Astrocyte (in vitro differentiated cells and primary cell): ENCODE data around the gene ATXN7L1. TPM values are rescaled to one million over a fixed set of nuclear protein-coding genes. Genes with fewer than 3 reads are reported as not detected.

Experiments
- DNase-seq: peaks from one replicate; pipeline ENCODE4 v3.0.0-alpha.2; 2010; ENCODE audit warnings: low read depth
- FAIRE-seq: peaks from 2 replicates; lab custom pipeline; 2011; peaks lifted over from hg19 to GRCh38; lab: Jason Lieb, UNC
- H2AFZ ChIP-seq: 2 replicates; pipeline ENCODE4 v1.6.0; 2012; ENCODE audit warnings: low read depth, low read length, inconsistent platforms
- H3K27ac ChIP-seq: 2 replicates; pipeline ENCODE4 v1.5.1; 2011; ENCODE audit warnings: low read depth, low read length, inconsistent platforms
- H3K27me3 ChIP-seq: 2 replicates; pipeline ENCODE4 v1.6.0; 2011; ENCODE audit warnings: low read length, inconsistent platforms; ENCODE audit not compliant: insufficient read depth
- H3K36me3 ChIP-seq: 2 replicates; pipeline ENCODE4 v1.5.1; 2011; ENCODE audit warnings: low read length, inconsistent platforms; ENCODE audit not compliant: insufficient read depth
- H3K4me1 ChIP-seq: 2 replicates; pipeline ENCODE4 v1.5.1; 2011; ENCODE audit warnings: low read length, inconsistent platforms; ENCODE audit not compliant: insufficient read depth
- H3K4me2 ChIP-seq: 2 replicates; pipeline ENCODE4 v1.6.0; 2012; ENCODE audit warnings: low read length, inconsistent platforms
- H3K4me3 ChIP-seq: 2 replicates; pipeline ENCODE4 v1.5.1; 2011; ENCODE audit warnings: low read depth, mild to moderate bottlenecking, low read length, inconsistent platforms; ENCODE audit not compliant: insufficient read depth
- H3K79me2 ChIP-seq: 2 replicates; pipeline ENCODE4 v1.6.0; 2012; ENCODE audit warnings: mild to moderate bottlenecking, low read length, inconsistent platforms; ENCODE audit not compliant: insufficient read depth
- H3K9ac ChIP-seq: 2 replicates; pipeline ENCODE4 v1.6.0; 2012; ENCODE audit warnings: mild to moderate bottlenecking, low read length, inconsistent platforms
- H3K9me3 ChIP-seq: 2 replicates; pipeline ENCODE4 v1.5.1; 2012; ENCODE audit warnings: low read depth, mild to moderate bottlenecking, low read length, inconsistent platforms; ENCODE audit not compliant: insufficient read depth
- H4K20me1 ChIP-seq: 2 replicates; pipeline ENCODE4 v1.6.0; 2012; ENCODE audit warnings: low read length, inconsistent platforms; ENCODE audit not compliant: insufficient read depth
- H3K27ac Mint-ChIP-seq: one replicate; pipeline ENCODE4 v1.8.0; 2021; ENCODE audit warnings: mild to moderate bottlenecking, mixed read lengths; ENCODE audit not compliant: unreplicated experiment
- H3K27me3 Mint-ChIP-seq: one replicate; pipeline ENCODE4 v1.8.0; 2021; ENCODE audit warnings: low read depth, mixed read lengths; ENCODE audit not compliant: unreplicated experiment
- H3K36me3 Mint-ChIP-seq: one replicate; pipeline ENCODE4 v1.8.0; 2021; ENCODE audit warnings: low read depth, mixed read lengths; ENCODE audit not compliant: unreplicated experiment
- H3K4me1 Mint-ChIP-seq: one replicate; pipeline ENCODE4 v1.8.0; 2021; ENCODE audit warnings: low read depth, mixed read lengths; ENCODE audit not compliant: unreplicated experiment
- H3K4me3 Mint-ChIP-seq: one replicate; pipeline ENCODE4 v1.8.0; 2021; ENCODE audit warnings: mild to moderate bottlenecking, moderate library complexity, mixed read lengths; ENCODE audit not compliant: unreplicated experiment
- H3K9me3 Mint-ChIP-seq: one replicate; pipeline ENCODE4 v1.8.0; 2021; ENCODE audit warnings: mild to moderate bottlenecking, mixed read lengths; ENCODE audit not compliant: unreplicated experiment
- CTCF ChIP-seq: IDR thresholded peaks from 2 replicates; pipeline ENCODE4 v1.5.1; 2011; ENCODE audit warnings: low read depth, mild to moderate bottlenecking, inconsistent platforms, low read length, moderate library complexity; ENCODE audit not compliant: insufficient read depth
- EZH2 ChIP-seq: IDR thresholded peaks from 2 replicates; pipeline ENCODE4 v1.6.1; 2012; ENCODE audit warnings: mild to moderate bottlenecking, low read length, inconsistent platforms; ENCODE audit not compliant: insufficient read depth
- total RNA-seq: library from RNA; stranded (reverse); gene quantifications from 2 replicates; pipeline ENCODE4 v1.2.1, GENCODE V29; 2021

The ATXN7L1 gene
- total RNA-seq, 1 donor from 2014 or later, result 7.6 TPM

- TF ChIP-seq CTCF, result no peak
- no peak for TF ChIP-seq EZH2
- no peak overlapping the region for H2AFZ ChIP-seq
- no peak overlapping the region for H3K4me3 ChIP-seq
- H3K4me1 Mint-ChIP-seq, result no peaks in the 10 kb centered on the region
- DNase-seq (no peak), FAIRE-seq (no peak)
- no peaks in the 10 kb centered on the region for H3K36me3 ChIP-seq
- H4K20me1 ChIP-seq, result peaks cover 9% of the 10 kb centered on the region
- no peak overlapping the region for H3K27ac ChIP-seq
- no peaks in the 10 kb centered on the region for H3K9me3 ChIP-seq
- no peak overlapping the region for H3K27ac Mint-ChIP-seq
- H3K4me2 ChIP-seq, result no peak overlapping the region
- peaks cover 11% of the 10 kb centered on the region for H3K36me3 Mint-ChIP-seq
- H3K9me3 Mint-ChIP-seq, result no peaks in the 10 kb centered on the region
- no peaks in the 10 kb centered on the region for H3K79me2 ChIP-seq
- no peak overlapping the region for H3K4me3 Mint-ChIP-seq
- H3K27me3 ChIP-seq, result no peaks in the 10 kb centered on the region
- no peak overlapping the region for H3K9ac ChIP-seq
- H3K4me1 ChIP-seq, result no peaks in the 10 kb centered on the region
- H3K27me3 Mint-ChIP-seq, result peaks cover 2% of the 10 kb centered on the region
Measured at GRCh38 chr7:105742787-105743186, 133.6 kb downstream of the ATXN7L1 start.

DNA sequence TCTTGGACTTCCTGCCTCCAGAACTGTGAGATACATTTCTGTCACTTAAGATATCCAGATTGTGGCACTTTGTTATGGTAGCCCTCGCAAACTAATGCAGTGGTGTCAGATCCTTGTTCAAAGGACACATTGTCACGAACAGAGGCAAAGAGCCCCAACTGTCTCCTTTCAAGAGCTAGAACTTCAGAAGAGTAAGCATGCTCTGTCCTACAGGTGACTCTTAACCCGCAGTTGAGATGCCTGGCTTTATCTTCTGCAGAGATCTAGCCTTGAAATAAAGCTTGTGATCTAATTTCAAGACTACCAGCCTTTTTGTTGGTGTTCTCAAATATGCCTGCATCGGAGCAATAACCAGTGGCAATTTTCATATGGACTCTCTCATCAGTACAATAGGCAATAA, 134.4 kb downstream of the ATXN7L1 start:
- DNase-seq, result no peak
- H3K79me2 ChIP-seq, result no peaks in the 10 kb centered on the region
- H3K27me3 ChIP-seq, result no peaks in the 10 kb centered on the region
- Mint-ChIP-seq H3K4me1 (no peaks in the 10 kb centered on the region), H3K36me3 (peaks cover 11% of the 10 kb centered on the region), H3K27me3 (peaks cover 2% of the 10 kb centered on the region), H3K4me3 (no peak overlapping the region), H3K9me3 (no peaks in the 10 kb centered on the region), H3K27ac (no peak overlapping the region)
- H3K9ac ChIP-seq, result no peak overlapping the region
- H4K20me1 ChIP-seq, result peaks cover 9% of the 10 kb centered on the region
- H3K36me3 ChIP-seq, result no peaks in the 10 kb centered on the region
- H3K4me2 ChIP-seq, result no peak overlapping the region
- H3K9me3 ChIP-seq, result no peaks in the 10 kb centered on the region
- no peak overlapping the region for H3K27ac ChIP-seq
- H2AFZ ChIP-seq, result no peak overlapping the region
- H3K4me1 ChIP-seq, result no peaks in the 10 kb centered on the region
- H3K4me3 ChIP-seq, result no peak overlapping the region
- FAIRE-seq, result no peak
- TF ChIP-seq CTCF (no peak), EZH2 (no peak)

DNA sequence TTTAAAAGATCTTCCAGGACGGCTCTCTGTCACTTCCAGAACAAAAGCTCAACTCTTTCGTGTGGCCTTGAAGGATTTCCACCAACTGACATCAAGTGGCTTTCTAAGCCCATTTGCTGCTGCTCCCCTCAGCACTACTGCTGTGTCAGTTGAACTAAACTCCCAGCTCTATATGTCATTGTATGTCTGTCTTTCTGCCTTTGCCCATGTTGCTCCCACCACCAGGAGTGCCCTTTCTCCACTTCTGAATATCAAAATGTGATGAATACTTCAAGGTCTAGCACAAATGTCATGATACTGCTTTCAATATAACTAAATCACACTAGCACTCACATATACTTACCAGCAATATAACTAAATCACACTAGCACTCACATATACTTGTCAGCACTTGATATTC, 138.3 kb downstream of the ATXN7L1 start:
- Mint-ChIP-seq H3K36me3 (peaks cover 9% of the 10 kb centered on the region), H3K27ac (no peak overlapping the region)

More for the DNA sequence above, 138.3 kb downstream of the ATXN7L1 start:
- no peaks in the 10 kb centered on the region for H3K79me2 ChIP-seq
- no peaks in the 10 kb centered on the region for H3K36me3 ChIP-seq
- DNase-seq (no peak), FAIRE-seq (no peak)
- H3K27me3 ChIP-seq, result no peaks in the 10 kb centered on the region
- H3K4me3 Mint-ChIP-seq, result no peak overlapping the region
- TF ChIP-seq EZH2 (no peak), CTCF (no peak)
- no peak overlapping the region for H3K4me3 ChIP-seq
- H3K9me3 ChIP-seq, result no peaks in the 10 kb centered on the region
- no peaks in the 10 kb centered on the region for H3K9me3 Mint-ChIP-seq
- no peak overlapping the region for H3K9ac ChIP-seq
- H4K20me1 ChIP-seq, result peaks cover 8% of the 10 kb centered on the region
- H3K27ac ChIP-seq, result no peak overlapping the region
- H3K4me1 Mint-ChIP-seq, result no peaks in the 10 kb centered on the region
- H3K4me1 ChIP-seq, result no peaks in the 10 kb centered on the region
- H2AFZ ChIP-seq, result no peak overlapping the region
- no peak overlapping the region for H3K4me2 ChIP-seq
- peaks cover 2% of the 10 kb centered on the region for H3K27me3 Mint-ChIP-seq
